GM23338 (cell line): ENCODE results near the gene FAF1.

ENCODE experiments used
- CREB1 ChIP-seq: fragments of 250-450 bp; sonication (Bioruptor Pico); IDR thresholded peaks from 2 replicates; pipeline ENCODE4 v1.5.0; 2020; ENCODE audit warnings: low read depth, mild to moderate bottlenecking, moderate library complexity
- CTCF ChIP-seq, 2 experiments: fragments of 200-600 bp in 1 of 2; sonication (generic) in 1 of 2; conservative IDR thresholded peaks; 2 replicates each; pipeline versions ENCODE4 v1.5.1 to v1.6.1; 2016 to 2017; ENCODE audit warnings: antibody characterized with exemption in 2 of 2, low read depth in 2 of 2, mild to moderate bottlenecking in 2 of 2, moderate library complexity in 1 of 2
- EZH2phosphoT487 ChIP-seq: fragments of 200-600 bp; sonication (generic); IDR thresholded peaks from one replicate; pipeline ENCODE4 v1.8.1; 2018; ENCODE audit warnings: antibody characterized with exemption; ENCODE audit not compliant: unreplicated experiment
- POLR2AphosphoS5 ChIP-seq: IDR thresholded peaks from 2 replicates; pipeline ENCODE4 v1.6.1; 2016; ENCODE audit warnings: antibody characterized with exemption, low read depth
- REST ChIP-seq: IDR thresholded peaks from one replicate; pipeline ENCODE4 v1.6.1; 2018; ENCODE audit warnings: antibody characterized with exemption; ENCODE audit not compliant: unreplicated experiment

DNA sequence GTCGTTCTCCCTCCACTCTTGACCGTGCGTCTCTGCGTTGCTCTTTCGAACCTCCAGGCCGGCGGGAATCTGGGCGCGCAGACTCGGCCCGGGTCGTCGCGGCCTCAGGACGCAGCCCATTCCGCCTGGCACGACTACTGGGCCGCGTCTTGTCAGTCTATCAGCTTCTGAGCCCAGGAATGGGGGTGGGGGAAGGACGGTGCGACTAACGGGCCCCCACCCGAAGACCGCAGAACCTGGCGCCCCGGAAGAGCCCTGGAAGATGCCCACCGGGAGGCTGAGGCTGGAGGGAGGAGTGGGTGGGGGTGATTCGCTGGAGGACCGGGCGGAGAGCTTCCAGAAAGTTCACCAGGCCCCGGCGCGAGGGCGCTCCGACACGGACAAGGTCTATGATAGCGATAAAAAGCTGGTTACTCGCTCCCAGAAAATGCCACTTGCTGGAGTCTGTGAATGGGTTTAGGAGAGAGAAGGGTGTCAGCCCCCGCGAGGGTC is 535.1 kb downstream of the FAF1 start:
- TF ChIP-seq CTCF (conservative IDR thresholded peaks at IDR 0.05; ENCODE audit: low read depth in 2 of 2) (no peak), POLR2AphosphoS5 (no peak), REST (no peak), EZH2phosphoT487 (peak; percentile 53), CREB1 (CRISPR knock-in tag) (no peak)
